Neural cell (in vitro differentiated cells): Measurements from ENCODE around the gene ZNF530.

ENCODE experiments used
- EP300 ChIP-seq: fragments of 450-650 bp; conservative IDR thresholded peaks from 2 replicates; pipeline ENCODE4 v1.6.1; 2014; ENCODE audit warnings: antibody characterized with exemption, mild to moderate bottlenecking, moderate library complexity; ENCODE audit not compliant: poor library complexity, severe bottlenecking
- EZH2 ChIP-seq: fragments of 200-600, 300-800 bp; shearing (Covaris generic), sonication (generic); IDR thresholded peaks from 2 replicates; pipeline ENCODE4 v1.6.1; 2014; ENCODE audit warnings: antibody characterized with exemption, low read length, borderline replicate concordance, mild to moderate bottlenecking; ENCODE audit not compliant: insufficient read depth, poor library complexity, severe bottlenecking
- POLR2AphosphoS5 ChIP-seq: IDR thresholded peaks from 2 replicates; pipeline ENCODE4 v1.6.1; 2012
- SMC3 ChIP-seq: fragments of 450-650 bp; conservative IDR thresholded peaks from 2 replicates; pipeline ENCODE4 v1.6.1; 2014; ENCODE audit warnings: antibody characterized with exemption, mild to moderate bottlenecking, moderate library complexity; ENCODE audit not compliant: poor library complexity
- TF ChIP-seq, protein P1 (sequence below): fragments of 450-650 bp; IDR thresholded peaks from 2 replicates; pipeline ENCODE4 v1.5.1; 2014; ENCODE audit warnings: antibody characterized with exemption, mild to moderate bottlenecking, moderate library complexity; ENCODE audit not compliant: poor library complexity, severe bottlenecking
- TF ChIP-seq, protein P2 (sequence below): IDR thresholded peaks from 2 replicates; pipeline ENCODE4 v1.6.1; 2012; ENCODE audit warnings: borderline replicate concordance

DNA sequence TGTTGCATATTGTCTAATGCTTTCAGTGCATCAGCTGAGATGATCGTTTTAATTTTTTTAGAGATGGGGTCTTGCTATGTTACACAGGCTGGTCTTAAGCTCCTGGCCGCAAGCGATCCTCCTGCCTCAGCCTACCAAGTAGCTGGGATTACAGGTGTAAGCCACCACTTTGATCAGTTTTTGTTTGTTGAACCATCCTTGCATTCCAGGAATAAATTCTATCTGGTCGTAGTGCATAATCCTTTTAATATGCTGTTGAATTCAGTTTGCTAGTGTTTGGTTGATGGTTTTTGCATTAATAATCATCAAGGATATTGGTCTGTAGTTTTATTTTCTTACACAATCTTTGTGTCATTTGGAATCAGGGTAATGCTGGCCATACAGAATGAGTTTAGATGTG lies 37.7 kb downstream of the ZNF530 start:
- TF ChIP-seq, protein P1, sequence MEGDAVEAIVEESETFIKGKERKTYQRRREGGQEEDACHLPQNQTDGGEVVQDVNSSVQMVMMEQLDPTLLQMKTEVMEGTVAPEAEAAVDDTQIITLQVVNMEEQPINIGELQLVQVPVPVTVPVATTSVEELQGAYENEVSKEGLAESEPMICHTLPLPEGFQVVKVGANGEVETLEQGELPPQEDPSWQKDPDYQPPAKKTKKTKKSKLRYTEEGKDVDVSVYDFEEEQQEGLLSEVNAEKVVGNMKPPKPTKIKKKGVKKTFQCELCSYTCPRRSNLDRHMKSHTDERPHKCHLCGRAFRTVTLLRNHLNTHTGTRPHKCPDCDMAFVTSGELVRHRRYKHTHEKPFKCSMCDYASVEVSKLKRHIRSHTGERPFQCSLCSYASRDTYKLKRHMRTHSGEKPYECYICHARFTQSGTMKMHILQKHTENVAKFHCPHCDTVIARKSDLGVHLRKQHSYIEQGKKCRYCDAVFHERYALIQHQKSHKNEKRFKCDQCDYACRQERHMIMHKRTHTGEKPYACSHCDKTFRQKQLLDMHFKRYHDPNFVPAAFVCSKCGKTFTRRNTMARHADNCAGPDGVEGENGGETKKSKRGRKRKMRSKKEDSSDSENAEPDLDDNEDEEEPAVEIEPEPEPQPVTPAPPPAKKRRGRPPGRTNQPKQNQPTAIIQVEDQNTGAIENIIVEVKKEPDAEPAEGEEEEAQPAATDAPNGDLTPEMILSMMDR = no peak
- TF ChIP-seq SMC3 (no peak), EZH2 (no peak), EP300 (no peak), POLR2AphosphoS5 (no peak)
- TF ChIP-seq, protein P2, sequence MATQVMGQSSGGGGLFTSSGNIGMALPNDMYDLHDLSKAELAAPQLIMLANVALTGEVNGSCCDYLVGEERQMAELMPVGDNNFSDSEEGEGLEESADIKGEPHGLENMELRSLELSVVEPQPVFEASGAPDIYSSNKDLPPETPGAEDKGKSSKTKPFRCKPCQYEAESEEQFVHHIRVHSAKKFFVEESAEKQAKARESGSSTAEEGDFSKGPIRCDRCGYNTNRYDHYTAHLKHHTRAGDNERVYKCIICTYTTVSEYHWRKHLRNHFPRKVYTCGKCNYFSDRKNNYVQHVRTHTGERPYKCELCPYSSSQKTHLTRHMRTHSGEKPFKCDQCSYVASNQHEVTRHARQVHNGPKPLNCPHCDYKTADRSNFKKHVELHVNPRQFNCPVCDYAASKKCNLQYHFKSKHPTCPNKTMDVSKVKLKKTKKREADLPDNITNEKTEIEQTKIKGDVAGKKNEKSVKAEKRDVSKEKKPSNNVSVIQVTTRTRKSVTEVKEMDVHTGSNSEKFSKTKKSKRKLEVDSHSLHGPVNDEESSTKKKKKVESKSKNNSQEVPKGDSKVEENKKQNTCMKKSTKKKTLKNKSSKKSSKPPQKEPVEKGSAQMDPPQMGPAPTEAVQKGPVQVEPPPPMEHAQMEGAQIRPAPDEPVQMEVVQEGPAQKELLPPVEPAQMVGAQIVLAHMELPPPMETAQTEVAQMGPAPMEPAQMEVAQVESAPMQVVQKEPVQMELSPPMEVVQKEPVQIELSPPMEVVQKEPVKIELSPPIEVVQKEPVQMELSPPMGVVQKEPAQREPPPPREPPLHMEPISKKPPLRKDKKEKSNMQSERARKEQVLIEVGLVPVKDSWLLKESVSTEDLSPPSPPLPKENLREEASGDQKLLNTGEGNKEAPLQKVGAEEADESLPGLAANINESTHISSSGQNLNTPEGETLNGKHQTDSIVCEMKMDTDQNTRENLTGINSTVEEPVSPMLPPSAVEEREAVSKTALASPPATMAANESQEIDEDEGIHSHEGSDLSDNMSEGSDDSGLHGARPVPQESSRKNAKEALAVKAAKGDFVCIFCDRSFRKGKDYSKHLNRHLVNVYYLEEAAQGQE = no peak
